Duodenal mucosa (tissue), 2 donors: ENCODE results near the gene SYNPR.
"Not testable (repeated sequence)": the region's sequence is repeated elsewhere in the genome, so short reads cannot be mapped to it uniquely, and the experiment has no call there.

ENCODE experiments used
- H3K27ac ChIP-seq: one replicate; pipeline ENCODE4 v1.7.0; 2013; ENCODE audit warnings: low read depth, low read length
- H3K27me3 ChIP-seq, 2 donors: one replicate each; pipeline ENCODE4 v1.7.0; 2013; ENCODE audit warnings: low read length in 2 of 2, control low read depth in 1 of 2; ENCODE audit not compliant: insufficient read depth in 2 of 2, control insufficient read depth in 1 of 2
- H3K36me3 ChIP-seq, 2 donors: one replicate each; pipeline ENCODE4 v1.7.0; 2013; ENCODE audit warnings: low read length in 2 of 2, control low read depth in 1 of 2; ENCODE audit not compliant: insufficient read depth in 2 of 2, control insufficient read depth in 1 of 2
- H3K4me1 ChIP-seq, 2 donors: one replicate each; pipeline ENCODE4 v1.7.0; 2013; ENCODE audit warnings: low read length in 2 of 2, control low read depth in 1 of 2; ENCODE audit not compliant: insufficient read depth in 2 of 2, control insufficient read depth in 1 of 2
- H3K4me3 ChIP-seq, 2 donors: one replicate each; pipeline ENCODE4 v1.7.0; 2013; ENCODE audit warnings: low read length in 2 of 2, low read depth in 1 of 2
- H3K9ac ChIP-seq, 2 donors: one replicate each; pipeline ENCODE4 v1.7.0; 2013; ENCODE audit warnings: low read length in 2 of 2, low read depth in 1 of 2
- H3K9me3 ChIP-seq, 2 donors: one replicate each; pipeline ENCODE4 v1.7.0; 2013; ENCODE audit warnings: low read length in 2 of 2, control low read depth in 1 of 2; ENCODE audit not compliant: control insufficient read depth in 1 of 2

SYNPR gene

GRCh38 chr3:63617391-63617790 is 339.3 kb downstream of the SYNPR start:
- Histone ChIP-seq H3K27me3 (no peaks in the 10 kb centered on the region), H3K9me3 (no peaks in the 10 kb centered on the region), H3K27ac (no peak overlapping the region), H3K4me3 (no peak overlapping the region), H3K4me1 (no peaks in the 10 kb centered on the region), H3K9ac (no peak overlapping the region), H3K36me3 (no peaks in the 10 kb centered on the region)

GRCh38 chr3:63624941-63625560 is 346.9 kb downstream of the SYNPR start:
- no peaks in the 10 kb centered on the region for H3K9me3 ChIP-seq
- peaks cover 0 to 8% of the 10 kb centered on the region in 2 donors for H3K4me1 ChIP-seq
- no peak overlapping the region for H3K9ac ChIP-seq
- no peak overlapping the region for H3K27ac ChIP-seq
- H3K27me3 ChIP-seq: no peaks in the 10 kb centered on the region
- H3K4me3 ChIP-seq: no peak overlapping the region
- no peaks in the 10 kb centered on the region for H3K36me3 ChIP-seq

DNA sequence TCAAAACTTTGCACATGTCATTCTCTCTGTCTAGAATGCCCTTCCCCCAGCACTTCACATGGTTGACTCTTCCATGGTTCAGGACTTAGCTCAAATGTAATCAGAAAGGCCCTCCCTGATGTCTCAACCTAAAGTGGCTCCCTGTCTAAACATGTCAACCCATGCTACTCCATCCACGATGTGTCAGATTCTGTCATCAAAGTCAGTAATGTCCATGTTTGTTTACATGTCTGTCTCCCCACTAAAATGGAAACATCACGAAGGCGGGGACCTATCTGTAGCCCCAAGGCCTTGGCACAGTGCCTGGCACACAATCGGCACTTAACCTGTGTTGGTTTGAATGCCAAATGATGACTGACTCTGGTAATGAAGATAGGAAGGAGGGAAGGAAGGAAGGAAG is 353.6 kb downstream of the SYNPR start:
- no peaks in the 10 kb centered on the region for H3K9me3 ChIP-seq
- H3K9ac ChIP-seq: no peak overlapping the region
- H3K36me3 ChIP-seq: no peaks in the 10 kb centered on the region

GRCh38 chr3:63635186-63635585 is 357.1 kb downstream of the SYNPR start:
- H3K9ac ChIP-seq: no peak overlapping the region
- H3K36me3 ChIP-seq: no peaks in the 10 kb centered on the region
- H3K4me3 ChIP-seq: no peak overlapping the region

More for the DNA sequence above, 353.6 kb downstream of the SYNPR start:
- H3K4me1 ChIP-seq: no peaks in the 10 kb centered on the region
- no peak overlapping the region for H3K4me3 ChIP-seq
- no peaks in the 10 kb centered on the region for H3K27me3 ChIP-seq
- no peak overlapping the region for H3K27ac ChIP-seq

DNA sequence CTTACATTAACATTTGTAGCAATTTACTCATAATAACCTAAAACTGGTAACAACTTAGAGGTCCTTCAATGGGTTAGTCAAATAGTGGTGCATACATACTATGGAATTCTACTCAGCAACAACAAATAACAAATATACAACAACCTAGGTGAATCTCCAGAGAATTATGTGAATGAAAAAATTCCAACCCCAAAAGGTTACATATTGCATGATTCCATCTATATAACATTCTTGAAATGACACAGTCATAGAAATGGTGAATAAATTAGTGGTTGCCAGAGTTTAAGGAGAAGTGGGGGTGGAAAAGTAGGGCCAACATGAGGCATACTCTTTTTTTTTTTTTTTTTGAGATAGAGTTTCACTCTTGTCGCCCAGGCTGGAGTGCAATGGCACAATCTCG is 361.7 kb downstream of the SYNPR start:
- H3K9me3 ChIP-seq: no peaks in the 10 kb centered on the region
- no peak overlapping the region for H3K27ac ChIP-seq
- H3K27me3 ChIP-seq: no peaks in the 10 kb centered on the region
- H3K9ac ChIP-seq: no peak overlapping the region
- no peak overlapping the region for H3K4me3 ChIP-seq
- no peaks in the 10 kb centered on the region for H3K36me3 ChIP-seq
- H3K4me1 ChIP-seq: no peaks in the 10 kb centered on the region

More at GRCh38 chr3:63635186-63635585, 357.1 kb downstream of the SYNPR start:
- H3K9me3 ChIP-seq: no peaks in the 10 kb centered on the region
- H3K27me3 ChIP-seq: no peaks in the 10 kb centered on the region
- H3K27ac ChIP-seq: no peak overlapping the region
- H3K4me1 ChIP-seq: no peaks in the 10 kb centered on the region

- no peaks in the 10 kb centered on the region for H3K4me1 ChIP-seq
- no peaks in the 10 kb centered on the region for H3K36me3 ChIP-seq
- no peak overlapping the region for H3K9ac ChIP-seq
- H3K27ac ChIP-seq: no peak overlapping the region
- no peaks in the 10 kb centered on the region for H3K9me3 ChIP-seq
- H3K4me3 ChIP-seq: no peak overlapping the region
- no peaks in the 10 kb centered on the region for H3K27me3 ChIP-seq
Measured at GRCh38 chr3:63642488-63642887, 364.4 kb downstream of the SYNPR start.

DNA sequence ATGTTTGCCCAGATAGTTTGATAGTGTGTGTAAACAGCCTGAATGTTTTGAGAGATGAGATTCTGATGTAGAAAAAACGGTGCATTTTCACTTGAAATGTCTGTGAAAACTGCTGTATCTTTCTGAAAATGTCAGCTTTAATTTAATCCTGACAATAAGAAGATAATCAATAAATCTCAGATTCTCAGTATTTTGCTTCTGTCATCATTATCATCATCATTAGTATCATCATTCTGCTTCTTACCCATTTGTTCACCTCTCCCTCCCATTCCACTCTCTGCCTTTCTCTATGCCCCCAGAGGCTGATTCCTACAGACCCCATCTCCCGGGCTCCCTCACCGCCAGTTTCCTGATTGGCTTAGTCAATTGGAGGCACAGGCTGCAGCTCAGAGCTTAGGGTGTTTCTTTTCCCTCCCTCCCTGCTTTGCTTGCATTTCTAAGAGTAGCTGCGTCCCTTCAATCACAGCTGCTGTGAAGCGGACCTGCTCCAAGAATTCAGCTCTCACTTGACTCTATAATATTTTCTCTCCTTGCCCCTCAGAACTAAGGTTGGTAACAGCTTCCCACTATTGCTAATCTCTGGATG is 366.2 kb downstream of the SYNPR start:
- Histone ChIP-seq H3K4me3 (peak overlapping the region in 1 of 2 donors; percentile 62), H3K9me3 (no peaks in the 10 kb centered on the region), H3K36me3 (no peaks in the 10 kb centered on the region), H3K4me1 (no peaks in the 10 kb centered on the region), H3K9ac (no peak overlapping the region), H3K27ac (no peak overlapping the region), H3K27me3 (no peaks in the 10 kb centered on the region)

GRCh38 chr3:63644928-63645781 is 367.0 kb downstream of the SYNPR start:
- H3K27me3 ChIP-seq, H3K9ac ChIP-seq, H3K36me3 ChIP-seq, H3K4me1 ChIP-seq, H3K9me3 ChIP-seq, H3K27ac ChIP-seq: not testable (repeated sequence)
- H3K4me3 ChIP-seq: peak overlapping the region in 1 of 2 donors; percentile 62

- H3K9me3 ChIP-seq: no peaks in the 10 kb centered on the region
- no peak within 1 kb of the TSS for H3K4me3 ChIP-seq
- no peak within 1 kb of the TSS for H3K9ac ChIP-seq
- no peak within 1 kb of the TSS for H3K27ac ChIP-seq
- H3K36me3 ChIP-seq: no peaks in the 10 kb centered on the region
- no peaks in the 10 kb centered on the region for H3K27me3 ChIP-seq
- no peaks in the 10 kb centered on the region for H3K4me1 ChIP-seq
Measured at GRCh38 chr3:63652066-63652725, 374.1 kb downstream of the SYNPR start, which contains the start of gene SNTN. TSS of gene SNTN (plus strand) at chr3:63652675. CDS start at chr3:63652688, 13 bp downstream.

DNA sequence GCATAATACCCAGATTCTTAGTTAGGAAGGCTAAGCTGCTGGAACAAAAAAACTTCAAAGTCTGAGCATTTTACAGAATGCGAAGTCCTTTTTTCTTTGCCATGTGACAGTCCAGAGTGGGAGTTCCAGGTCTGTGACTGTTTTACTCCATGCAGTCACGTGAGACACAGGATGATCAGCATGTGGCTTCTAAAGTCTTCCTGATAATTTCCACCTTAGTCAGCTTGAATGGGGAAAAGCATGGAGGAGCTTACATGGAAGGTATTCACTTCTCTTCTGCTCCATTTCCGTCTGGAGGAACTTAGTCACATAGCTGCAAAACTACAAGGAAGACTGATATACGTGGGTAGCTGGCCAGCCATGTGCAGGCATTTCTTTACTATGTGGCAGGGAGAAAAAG is 376.1 kb downstream of the SYNPR start:
- no peak overlapping the region for H3K9ac ChIP-seq
- no peaks in the 10 kb centered on the region for H3K9me3 ChIP-seq
- H3K27me3 ChIP-seq: no peaks in the 10 kb centered on the region
- H3K27ac ChIP-seq: no peak overlapping the region
- H3K4me3 ChIP-seq: no peak overlapping the region
- no peaks in the 10 kb centered on the region for H3K36me3 ChIP-seq
- H3K4me1 ChIP-seq: no peaks in the 10 kb centered on the region
